Skin epidermis (tissue), 12 donors: Measurements from ENCODE around the gene CDK19.

Source experiments
- H3K27ac ChIP-seq, 21 experiments: fragments of 200-600 bp; sonication (generic) in 11 of 21; one replicate each; pipeline ENCODE4 v1.5.0; 2020; ENCODE audit warnings: mild to moderate bottlenecking in 3 of 21, inconsistent platforms in 2 of 21, moderate library complexity in 2 of 21
- H3K4me3 ChIP-seq, 7 experiments: fragments of 200-600 bp; sonication (generic) in 2 of 7; one replicate each; pipeline ENCODE4 v1.5.0; 2020; ENCODE audit warnings: inconsistent platforms in 2 of 7, mild to moderate bottlenecking in 2 of 7, moderate library complexity in 1 of 7

CDK19 gene

DNA sequence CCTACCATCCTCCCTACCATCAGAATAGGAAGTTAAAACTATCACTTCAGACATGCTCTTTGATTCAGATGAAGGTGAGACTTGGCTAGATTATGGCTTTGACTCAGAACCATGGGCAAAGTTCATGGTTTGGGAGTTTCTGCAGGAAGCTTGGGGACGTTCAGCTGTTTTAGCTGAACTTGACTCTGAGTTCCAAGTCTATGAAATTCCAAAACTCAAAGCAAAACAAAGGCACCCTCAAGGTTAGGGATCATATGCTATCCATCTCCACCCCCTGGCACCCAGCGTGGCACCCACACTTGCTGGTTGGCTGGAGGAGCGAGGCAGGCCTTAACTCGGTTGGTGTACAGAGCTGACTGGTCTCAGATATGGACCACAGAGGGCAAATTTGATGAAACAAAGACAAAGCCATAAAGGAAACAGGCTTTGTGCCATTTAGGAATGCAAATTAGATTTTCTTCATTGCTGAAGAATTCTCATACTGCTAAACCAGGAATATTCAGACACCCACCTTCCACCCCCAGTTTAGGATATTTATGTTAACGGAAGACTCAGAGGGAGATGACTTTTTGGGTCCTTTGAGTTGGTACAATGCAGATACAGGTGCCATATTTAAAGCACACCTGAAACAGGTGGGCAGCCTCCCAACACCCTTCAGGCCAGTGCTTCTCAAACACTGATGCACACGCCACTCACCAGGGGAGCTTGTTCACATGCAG is 250.4 kb downstream of the CDK19 start:
- H3K27ac ChIP-seq = no peak overlapping the region

DNA sequence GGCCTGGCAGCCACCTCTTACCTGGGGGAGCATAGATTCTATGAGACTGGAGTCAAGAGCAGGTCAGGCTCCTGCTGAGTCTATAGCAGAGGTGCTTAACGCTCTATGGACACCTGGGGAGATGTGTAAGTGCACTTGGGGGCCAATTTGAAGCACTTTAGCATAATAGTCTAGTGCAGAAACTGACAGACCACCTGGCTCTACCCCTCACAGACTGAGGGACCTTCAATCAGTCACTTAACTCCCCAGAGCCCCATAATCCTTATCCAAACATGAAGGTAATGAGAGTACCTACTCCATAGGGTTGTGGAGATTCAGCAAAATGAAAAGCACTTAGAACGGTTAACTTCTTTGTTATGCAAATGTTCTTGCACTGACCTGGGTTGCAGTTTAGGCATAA is 251.6 kb downstream of the CDK19 start:
- H3K4me3 ChIP-seq = no peak overlapping the region
- no peak overlapping the region for H3K27ac ChIP-seq

More for the DNA sequence above, 250.4 kb downstream of the CDK19 start:
- H3K4me3 ChIP-seq = no peak overlapping the region

DNA sequence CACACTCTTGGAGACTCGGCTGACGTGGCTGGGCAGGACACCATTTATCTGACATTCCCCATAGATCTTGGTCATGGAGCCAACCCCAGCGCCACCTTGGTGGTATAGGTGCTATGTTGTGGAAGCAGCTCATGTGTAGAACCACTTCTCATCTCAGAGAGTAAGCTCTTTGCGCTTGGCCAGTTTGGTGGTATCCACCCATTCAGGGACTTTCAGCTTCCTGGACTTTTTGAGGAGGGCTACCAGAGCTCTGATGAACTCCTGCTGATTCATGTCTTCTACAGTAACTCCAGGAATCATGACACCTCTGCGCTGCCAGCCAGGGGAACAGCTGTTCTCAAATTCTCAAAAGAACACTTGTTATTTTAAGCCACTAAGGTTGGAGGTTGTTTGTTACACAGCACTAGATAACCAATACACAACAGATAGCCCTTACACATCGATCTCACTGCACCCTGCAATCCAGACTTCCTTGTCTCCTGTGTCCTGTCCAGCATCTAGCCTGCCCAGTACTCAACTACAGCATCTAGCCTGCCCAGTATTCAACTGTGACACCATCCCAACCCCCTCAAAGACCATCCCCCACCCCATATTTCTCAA is 252.9 kb downstream of the CDK19 start:
- H3K4me3 ChIP-seq = no peak overlapping the region
- no peak overlapping the region for H3K27ac ChIP-seq

DNA sequence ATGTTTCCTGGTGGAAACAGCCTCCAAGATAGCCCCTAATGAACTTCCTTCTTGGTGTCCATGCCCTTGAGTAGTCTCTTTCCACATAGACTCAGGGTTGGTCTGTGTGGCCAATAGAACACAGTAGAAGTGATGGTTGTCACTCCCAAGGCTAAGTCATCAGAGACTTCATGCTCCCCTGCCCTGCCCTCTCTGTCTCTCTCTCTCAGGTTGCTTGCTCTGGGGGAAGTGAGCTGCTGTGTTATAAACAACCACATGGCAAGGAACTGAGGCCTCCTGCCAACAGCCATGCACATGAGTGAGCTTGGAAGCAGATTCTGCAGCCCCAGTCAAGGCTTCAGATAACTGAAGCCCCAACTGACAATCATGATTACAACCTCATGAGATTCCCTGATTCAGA is 253.6 kb downstream of the CDK19 start:
- Histone ChIP-seq H3K27ac (no peak overlapping the region), H3K4me3 (no peak overlapping the region)

DNA sequence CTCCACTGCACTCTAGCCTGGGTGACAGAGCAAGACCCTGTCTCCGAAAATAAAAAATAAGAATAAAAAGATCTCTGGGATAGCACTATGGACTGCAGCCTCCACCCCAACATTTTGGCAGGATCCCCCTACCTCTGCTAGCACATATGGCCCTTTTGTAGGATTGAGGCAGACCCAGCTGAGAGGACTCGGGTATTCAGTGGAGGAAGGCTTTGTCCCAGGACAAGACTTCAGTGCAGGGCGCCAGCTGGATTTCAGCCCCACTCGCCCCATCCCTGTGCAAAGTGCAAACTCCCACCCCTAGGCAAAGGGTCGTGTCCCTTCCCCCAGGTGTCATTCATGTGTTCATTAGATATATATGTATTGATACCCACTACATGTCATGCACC is 254.3 kb downstream of the CDK19 start:
- H3K27ac ChIP-seq = peak overlapping the region in 1 of 21 experiments; percentile 65
- no peak overlapping the region for H3K4me3 ChIP-seq

DNA sequence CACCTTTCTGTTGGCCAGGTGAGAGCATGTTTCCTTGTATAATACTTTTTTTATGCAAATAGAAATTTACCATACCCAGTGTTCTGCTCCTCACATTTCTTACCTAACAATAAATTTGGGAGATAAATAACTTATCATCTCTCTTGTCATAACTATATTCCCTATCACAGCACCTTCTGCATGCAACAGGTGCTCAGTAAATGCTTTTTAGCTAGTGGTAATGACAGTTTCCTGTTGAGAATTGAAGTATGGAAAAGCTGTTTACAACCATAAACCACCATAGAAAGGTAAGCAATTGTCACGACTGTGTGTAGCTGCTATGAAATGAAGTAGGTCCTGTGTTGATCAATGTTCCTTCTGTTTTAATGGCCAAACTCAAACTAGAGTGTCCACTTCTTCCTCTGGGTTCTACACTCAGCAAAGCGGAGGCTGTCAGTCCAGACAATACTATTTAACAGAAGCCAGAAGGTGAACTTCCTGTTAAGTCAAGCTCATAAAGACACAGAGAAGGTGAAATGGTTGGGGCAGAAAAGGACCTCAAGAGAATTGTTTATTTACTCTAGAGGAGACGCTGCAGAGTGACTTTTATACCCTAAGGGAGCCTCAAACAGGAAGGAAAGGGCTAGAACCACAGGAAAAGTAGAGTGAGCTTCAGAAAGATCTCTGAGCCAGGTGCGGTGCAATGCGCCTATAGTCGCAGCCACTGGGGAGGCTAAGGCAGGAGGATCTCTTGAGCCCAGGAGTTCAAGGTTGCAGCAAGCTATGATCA is 254.8 kb downstream of the CDK19 start:
- Histone ChIP-seq H3K4me3 (no peak overlapping the region), H3K27ac (peak overlapping the region in 2 of 21 experiments; percentile 38 to 65)
